Esophagus muscularis mucosa (tissue), 3 donors: ENCODE data around the gene ZNF366.

Experiments used
- POLR2A ChIP-seq: fragments of 450-650 bp; IDR thresholded peaks from one replicate; pipeline ENCODE4 v1.6.1; 2017; ENCODE audit warnings: antibody characterized with exemption, moderate library complexity, mild to moderate bottlenecking, low read depth
- POLR2AphosphoS5 ChIP-seq, 2 donors: sonication (generic); formaldehyde crosslinking; IDR thresholded peaks; one replicate each; pipeline ENCODE4 v1.6.1; 2017; ENCODE audit warnings: antibody characterized with exemption in 2 of 2
- TF ChIP-seq, protein P1 (sequence below), 3 experiments: fragments of 200-600 bp in 2 of 3; fragments of 450-650 bp in 1 of 3; sonication (generic) in 2 of 3; IDR thresholded peaks; one replicate each; pipeline ENCODE4 v1.5.1; 2017 to 2019; ENCODE audit warnings: antibody characterized with exemption in 3 of 3, mild to moderate bottlenecking in 2 of 3, moderate library complexity in 1 of 3

DNA sequence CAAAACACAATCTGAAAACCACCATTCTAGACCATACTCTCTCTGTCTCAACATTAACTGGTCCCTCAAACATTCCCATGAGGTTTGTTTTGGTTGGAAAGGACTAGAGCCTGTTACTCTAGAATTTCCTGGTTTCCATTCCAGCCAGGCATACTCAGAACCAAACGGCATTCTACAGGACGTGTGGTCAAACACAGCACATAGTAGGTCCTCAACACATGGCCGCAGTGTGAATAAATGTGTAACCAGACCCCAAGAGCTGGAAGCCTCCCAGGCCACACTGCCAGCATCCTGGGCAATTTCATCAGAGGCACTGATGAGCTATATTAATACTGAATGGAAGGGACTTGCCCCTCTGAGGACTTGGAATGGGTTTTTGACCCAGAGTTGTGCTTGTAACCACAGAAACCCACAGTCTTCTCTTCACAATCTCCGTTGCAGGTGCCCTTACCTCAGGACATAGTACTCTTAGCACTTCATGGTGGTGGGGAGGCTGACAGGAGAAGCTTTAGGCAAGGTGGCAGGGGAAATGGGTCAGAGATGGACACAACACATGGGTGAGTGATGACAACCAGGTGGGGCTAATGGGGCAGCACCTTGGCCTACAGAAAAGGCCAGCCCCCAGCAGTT, 66.0 kb downstream of the ZNF366 start:
- TF ChIP-seq, protein P1, sequence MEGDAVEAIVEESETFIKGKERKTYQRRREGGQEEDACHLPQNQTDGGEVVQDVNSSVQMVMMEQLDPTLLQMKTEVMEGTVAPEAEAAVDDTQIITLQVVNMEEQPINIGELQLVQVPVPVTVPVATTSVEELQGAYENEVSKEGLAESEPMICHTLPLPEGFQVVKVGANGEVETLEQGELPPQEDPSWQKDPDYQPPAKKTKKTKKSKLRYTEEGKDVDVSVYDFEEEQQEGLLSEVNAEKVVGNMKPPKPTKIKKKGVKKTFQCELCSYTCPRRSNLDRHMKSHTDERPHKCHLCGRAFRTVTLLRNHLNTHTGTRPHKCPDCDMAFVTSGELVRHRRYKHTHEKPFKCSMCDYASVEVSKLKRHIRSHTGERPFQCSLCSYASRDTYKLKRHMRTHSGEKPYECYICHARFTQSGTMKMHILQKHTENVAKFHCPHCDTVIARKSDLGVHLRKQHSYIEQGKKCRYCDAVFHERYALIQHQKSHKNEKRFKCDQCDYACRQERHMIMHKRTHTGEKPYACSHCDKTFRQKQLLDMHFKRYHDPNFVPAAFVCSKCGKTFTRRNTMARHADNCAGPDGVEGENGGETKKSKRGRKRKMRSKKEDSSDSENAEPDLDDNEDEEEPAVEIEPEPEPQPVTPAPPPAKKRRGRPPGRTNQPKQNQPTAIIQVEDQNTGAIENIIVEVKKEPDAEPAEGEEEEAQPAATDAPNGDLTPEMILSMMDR (IDR thresholded peaks at IDR 0.05) = no peak
- TF ChIP-seq POLR2AphosphoS5 (IDR thresholded peaks at IDR 0.05) (no peak), POLR2A (no peak)
